Fibroblast of skin of scalp (primary cell): Measurements from ENCODE around the gene LMO2. TPM values are rescaled to one million over a fixed set of nuclear protein-coding genes. Genes with fewer than 3 reads are reported as not detected.
A peak's percentile ranks its signal among the peaks of the same experiment; 100 is the strongest.
"Not testable (repeated sequence)": the region's sequence is repeated elsewhere in the genome, so short reads cannot be mapped to it uniquely, and the experiment has no call there.

Experiments used
- DNase-seq: peaks from one replicate; pipeline ENCODE4 v3.0.0-alpha.2; 2013
- polyA plus RNA-seq, 2 experiments: library from polyadenylated mRNA; unstranded; fragments of 120-200 nt; gene quantifications; one replicate each; pipeline ENCODE4 v1.2.1, GENCODE V29; 2013; ENCODE audit not compliant: insufficient read length in 2 of 2

The LMO2 gene
- polyA plus RNA-seq (2013, experiment 1 of 2; ENCODE audit: insufficient read length): 0.41 TPM
- polyA plus RNA-seq (2013, experiment 2 of 2; ENCODE audit: insufficient read length): 0.81 TPM

- no peak for DNase-seq
Measured at GRCh38 chr11:33891714-33892327, at the start of gene LMO2. LMO2 (minus strand) TSS chr11:33892076; CDS start chr11:33869716, 22,360 bp downstream.

GRCh38 chr11:33940538-33940815, 48.6 kb upstream of the LMO2 start:
- DNase-seq: no peak

- DNase-seq: peak; percentile 40
Measured at GRCh38 chr11:33936725-33937604, 45.1 kb upstream of the LMO2 start.

- no peak for DNase-seq
Measured at GRCh38 chr11:33935461-33936456, 43.9 kb upstream of the LMO2 start.

GRCh38 chr11:33935005-33935404, 43.1 kb upstream of the LMO2 start:
- DNase-seq: no peak

GRCh38 chr11:33934450-33934849, 42.6 kb upstream of the LMO2 start:
- DNase-seq: no peak

- DNase-seq: no peak
Measured at GRCh38 chr11:33933602-33934001, 41.7 kb upstream of the LMO2 start.

- no peak for DNase-seq
Measured at GRCh38 chr11:33932721-33933120, 40.8 kb upstream of the LMO2 start.

- not testable (repeated sequence) for DNase-seq
Measured at GRCh38 chr11:33931739-33932366, 40.0 kb upstream of the LMO2 start.

- DNase-seq: no peak
Measured at GRCh38 chr11:33931067-33931466, 39.2 kb upstream of the LMO2 start.

GRCh38 chr11:33930317-33931021, 38.6 kb upstream of the LMO2 start:
- peak; percentile 42 for DNase-seq

GRCh38 chr11:33928564-33928963, 36.7 kb upstream of the LMO2 start:
- DNase-seq: no peak

GRCh38 chr11:33926671-33927552, 35.0 kb upstream of the LMO2 start:
- no peak for DNase-seq

- no peak for DNase-seq
Measured at GRCh38 chr11:33924341-33924740, 32.5 kb upstream of the LMO2 start.

GRCh38 chr11:33923626-33924025, 31.8 kb upstream of the LMO2 start:
- DNase-seq: no peak

GRCh38 chr11:33920838-33921613, 29.1 kb upstream of the LMO2 start:
- DNase-seq: peak; percentile 86

GRCh38 chr11:33919645-33920044, 27.8 kb upstream of the LMO2 start:
- no peak for DNase-seq

- not testable (repeated sequence) for DNase-seq
Measured at GRCh38 chr11:33917402-33917801, 25.5 kb upstream of the LMO2 start.

GRCh38 chr11:33916736-33917135, 24.9 kb upstream of the LMO2 start:
- no peak for DNase-seq

GRCh38 chr11:33915526-33915925, 23.6 kb upstream of the LMO2 start:
- DNase-seq: peak; percentile 61
